Activated T-cell treated with anti-CD3 and anti-CD28 coated beads for 24 hours (primary cell): ENCODE data around the gene CEBPG.

ENCODE experiments used
- DNase-seq: peaks from one replicate; pipeline ENCODE4 v3.0.0-alpha.2; 2020; ENCODE audit warnings: low read depth

CEBPG gene

GRCh38 chr19:33422369-33423180, 49.1 kb downstream of the CEBPG start:
- DNase-seq = no peak

DNA sequence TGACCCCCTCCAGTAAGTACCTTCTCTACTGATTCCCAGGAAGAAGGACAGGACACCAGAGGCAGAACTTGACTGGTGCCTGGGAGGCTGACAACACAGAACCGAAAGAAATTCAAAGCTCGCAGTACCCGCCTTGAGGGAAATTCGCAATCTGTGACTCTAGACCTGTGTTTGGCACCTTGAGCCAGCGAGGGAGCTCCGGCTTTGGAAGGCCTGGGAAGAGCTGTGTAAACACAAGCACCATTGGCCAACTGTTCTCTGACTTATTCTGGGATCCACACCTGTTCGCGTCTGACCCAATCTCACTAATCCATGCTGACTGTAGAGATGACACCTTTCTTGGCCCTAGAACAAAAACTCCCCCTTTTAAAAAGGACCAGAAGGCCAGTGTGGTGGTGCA, 50.7 kb downstream of the CEBPG start:
- no peak for DNase-seq

- no peak for DNase-seq
Measured at GRCh38 chr19:33426621-33427361, 53.3 kb downstream of the CEBPG start.

DNA sequence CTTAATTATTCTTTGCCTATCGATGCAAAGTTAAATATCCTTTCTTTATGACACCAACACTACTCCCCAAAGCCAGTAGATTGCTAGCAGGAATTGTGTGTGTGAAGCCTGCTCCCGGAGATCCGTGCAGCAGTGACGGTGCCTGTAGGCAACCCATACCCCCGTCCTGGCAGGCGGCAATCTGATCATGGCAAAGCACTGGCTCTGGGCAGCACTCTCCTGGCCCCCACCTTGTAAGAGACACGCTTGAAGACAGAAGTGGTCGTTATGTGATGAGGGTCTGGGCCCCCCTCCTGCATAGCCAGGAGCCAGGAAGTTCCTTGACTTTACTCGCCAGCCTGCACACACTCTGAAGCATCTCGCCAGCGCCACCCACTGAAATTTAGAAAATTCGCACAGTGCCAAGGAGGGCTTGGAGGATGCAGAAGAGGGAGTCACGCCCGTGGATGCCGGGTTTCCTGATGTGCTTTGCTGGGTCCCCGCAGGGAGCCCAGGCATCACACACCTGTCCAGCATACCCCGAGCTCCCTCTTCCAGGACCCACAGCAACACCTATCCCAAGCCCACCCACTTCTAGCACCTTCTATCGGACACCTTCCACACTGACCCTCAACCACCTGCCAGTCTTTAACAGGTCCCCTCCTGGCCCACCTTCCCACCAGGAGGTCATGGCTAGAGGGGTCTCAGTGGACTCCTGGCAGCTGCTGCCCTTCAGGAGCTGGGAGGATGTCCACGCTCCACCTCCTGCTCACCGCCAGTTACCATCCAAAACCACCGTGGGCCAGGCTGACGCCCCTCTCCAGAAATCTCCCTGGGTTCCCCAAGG, 54.5 kb downstream of the CEBPG start:
- DNase-seq = no peak

- DNase-seq = no peak
Measured at GRCh38 chr19:33428627-33429125, 55.2 kb downstream of the CEBPG start.

DNA sequence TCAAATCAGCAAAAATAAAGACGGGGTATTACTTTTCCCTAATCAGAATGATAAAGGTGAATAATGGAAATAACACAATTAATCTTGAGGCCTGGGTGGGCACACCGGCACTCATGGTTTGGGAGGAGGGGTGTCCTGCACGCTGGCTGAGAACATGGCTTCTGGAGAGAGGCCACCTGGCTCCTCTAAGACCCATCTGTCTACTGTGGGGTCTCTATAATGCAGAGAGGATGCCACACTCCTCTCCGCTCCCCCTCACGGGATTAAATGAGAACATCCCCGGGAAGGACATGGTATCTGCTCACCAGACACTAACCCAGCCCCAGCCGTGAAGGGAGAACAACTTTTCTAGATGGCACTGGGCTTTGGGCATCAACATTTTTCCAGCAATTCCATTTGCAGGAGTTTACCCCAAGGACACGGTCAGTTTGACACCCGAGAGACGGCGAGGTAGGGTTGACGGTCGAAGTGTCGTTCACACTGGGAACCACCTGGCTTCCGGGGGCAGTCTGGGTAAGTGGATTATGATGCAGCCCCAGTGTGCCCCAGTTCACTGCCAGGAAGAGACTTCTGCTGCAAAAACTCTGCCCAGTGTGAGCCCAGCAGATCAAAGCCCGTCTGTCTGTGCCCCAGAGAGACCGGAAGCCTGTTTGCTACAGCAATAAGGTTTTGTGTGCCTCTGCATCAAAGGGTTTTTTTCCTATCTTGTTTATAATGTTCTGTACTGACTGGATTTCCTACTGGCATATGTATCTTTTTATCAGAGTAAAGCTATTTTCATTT, 56.6 kb downstream of the CEBPG start:
- no peak for DNase-seq

- peak; percentile 42 for DNase-seq
Measured at GRCh38 chr19:33430674-33431277, 57.3 kb downstream of the CEBPG start.

DNA sequence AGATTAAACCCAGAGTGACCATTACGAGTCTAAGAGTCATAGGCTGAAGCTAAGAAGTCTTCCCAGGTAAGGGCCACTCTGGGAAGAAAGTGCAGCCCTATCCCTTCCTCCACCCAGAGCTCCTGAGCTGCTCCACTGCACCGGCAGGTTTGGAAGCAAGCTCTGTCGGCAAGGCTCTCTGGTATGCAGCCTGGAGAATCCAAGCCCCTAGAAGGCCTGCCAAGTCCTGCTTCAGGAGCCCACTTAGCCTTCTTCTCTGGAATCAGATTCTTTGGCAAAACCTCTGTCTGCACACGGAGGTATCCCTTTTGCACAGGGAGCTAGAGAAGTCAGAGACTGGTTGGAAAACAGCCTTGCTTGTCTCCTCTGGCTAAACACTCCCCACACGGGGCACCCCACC, 58.5 kb downstream of the CEBPG start:
- DNase-seq = no peak
